HFFc6 (cell line): Measurements from ENCODE around the gene MVB12B. TPM values are rescaled to one million over a fixed set of nuclear protein-coding genes. Genes with fewer than 3 reads are reported as not detected.

Experiments
- DNase-seq: peaks from one replicate; pipeline ENCODE4 v3.0.0-alpha.2; 2018
- H3K27ac Mint-ChIP-seq: 2 replicates; pipeline ENCODE4 v1.8.0; 2020; ENCODE audit warnings: mild to moderate bottlenecking, mixed read lengths
- H3K27me3 Mint-ChIP-seq: 2 replicates; pipeline ENCODE4 v1.8.0; 2021; ENCODE audit warnings: mild to moderate bottlenecking, moderate library complexity, mixed read lengths; ENCODE audit not compliant: insufficient read depth
- H3K36me3 Mint-ChIP-seq: 2 replicates; pipeline ENCODE4 v1.8.0; 2021; ENCODE audit warnings: low read depth, mixed read lengths
- H3K4me1 Mint-ChIP-seq: 2 replicates; pipeline ENCODE4 v1.8.0; 2020; ENCODE audit warnings: low read depth, mixed read lengths
- H3K4me3 Mint-ChIP-seq: 2 replicates; pipeline ENCODE4 v1.8.0; 2020; ENCODE audit warnings: mild to moderate bottlenecking, moderate library complexity, mixed read lengths
- H3K9me3 Mint-ChIP-seq: 2 replicates; pipeline ENCODE4 v1.8.0; 2020; ENCODE audit warnings: mild to moderate bottlenecking, mixed read lengths
- CTCF ChIP-seq: fragments of 200-600 bp; sonication (generic); IDR thresholded peaks from 2 replicates; pipeline ENCODE4 v1.5.0; 2021; ENCODE audit warnings: antibody characterized with exemption, mild to moderate bottlenecking
- total RNA-seq, 6 experiments: library from RNA; stranded (reverse); fragmentation: NEBNext Ultra II Directional; extraction: Animal tissue kit (Norgen Biotek cat#: 25700); gene quantifications; 2 replicates in 1 of 6; 3 replicates in 5 of 6; pipeline ENCODE4 v1.2.3, GENCODE V29; 2021

The MVB12B gene
- total RNA-seq, 6 experiments from 2014 or later: 4.4 to 8.3 (median 6.7) TPM

GRCh38 chr9:126498331-126498730, 171.7 kb downstream of the MVB12B start:
- H3K27me3 Mint-ChIP-seq: peaks cover 5% of the 10 kb centered on the region
- no peak for DNase-seq
- no peak for TF ChIP-seq CTCF
- H3K9me3 Mint-ChIP-seq: no peaks in the 10 kb centered on the region
- no peak overlapping the region for H3K4me3 Mint-ChIP-seq
- no peak overlapping the region for H3K27ac Mint-ChIP-seq
- H3K36me3 Mint-ChIP-seq: no peaks in the 10 kb centered on the region
- no peaks in the 10 kb centered on the region for H3K4me1 Mint-ChIP-seq

- Mint-ChIP-seq H3K4me1 (no peaks in the 10 kb centered on the region), H3K4me3 (peak overlapping the region; percentile 82), H3K9me3 (no peaks in the 10 kb centered on the region), H3K36me3 (no peaks in the 10 kb centered on the region), H3K27ac (no peak overlapping the region), H3K27me3 (peaks cover 4% of the 10 kb centered on the region)
- no peak for DNase-seq
- TF ChIP-seq CTCF: peak; percentile 100
Measured at GRCh38 chr9:126499005-126499910, 172.6 kb downstream of the MVB12B start.

GRCh38 chr9:126499911-126500599, 173.4 kb downstream of the MVB12B start:
- TF ChIP-seq CTCF: no peak
- Mint-ChIP-seq H3K27me3 (peaks cover 2% of the 10 kb centered on the region; the same call in 1 of the 2 replicates), H3K27ac (no peak overlapping the region), H3K4me3 (peak overlapping the region; percentile 57), H3K4me1 (no peaks in the 10 kb centered on the region), H3K9me3 (no peaks in the 10 kb centered on the region), H3K36me3 (no peaks in the 10 kb centered on the region)
- DNase-seq: no peak

GRCh38 chr9:126500600-126501382, 174.2 kb downstream of the MVB12B start:
- peak; percentile 100 for TF ChIP-seq CTCF
- Mint-ChIP-seq H3K36me3 (no peaks in the 10 kb centered on the region), H3K9me3 (no peaks in the 10 kb centered on the region), H3K4me1 (no peaks in the 10 kb centered on the region), H3K27me3 (peaks cover 5% of the 10 kb centered on the region), H3K4me3 (no peak overlapping the region), H3K27ac (no peak overlapping the region)
- DNase-seq: peak; percentile 46
